NCI-H1694 treated with DMSO at 0.1 percent for 48 hours (cell line): ENCODE results near the gene C1orf87.
A peak's percentile ranks its signal among the peaks of the same experiment; 100 is the strongest.

ENCODE experiments used
- DNase-seq: peaks from one replicate; lab custom pipeline; 2025; lab: John Stamatoyannopoulos, UW

C1orf87 gene

DNA sequence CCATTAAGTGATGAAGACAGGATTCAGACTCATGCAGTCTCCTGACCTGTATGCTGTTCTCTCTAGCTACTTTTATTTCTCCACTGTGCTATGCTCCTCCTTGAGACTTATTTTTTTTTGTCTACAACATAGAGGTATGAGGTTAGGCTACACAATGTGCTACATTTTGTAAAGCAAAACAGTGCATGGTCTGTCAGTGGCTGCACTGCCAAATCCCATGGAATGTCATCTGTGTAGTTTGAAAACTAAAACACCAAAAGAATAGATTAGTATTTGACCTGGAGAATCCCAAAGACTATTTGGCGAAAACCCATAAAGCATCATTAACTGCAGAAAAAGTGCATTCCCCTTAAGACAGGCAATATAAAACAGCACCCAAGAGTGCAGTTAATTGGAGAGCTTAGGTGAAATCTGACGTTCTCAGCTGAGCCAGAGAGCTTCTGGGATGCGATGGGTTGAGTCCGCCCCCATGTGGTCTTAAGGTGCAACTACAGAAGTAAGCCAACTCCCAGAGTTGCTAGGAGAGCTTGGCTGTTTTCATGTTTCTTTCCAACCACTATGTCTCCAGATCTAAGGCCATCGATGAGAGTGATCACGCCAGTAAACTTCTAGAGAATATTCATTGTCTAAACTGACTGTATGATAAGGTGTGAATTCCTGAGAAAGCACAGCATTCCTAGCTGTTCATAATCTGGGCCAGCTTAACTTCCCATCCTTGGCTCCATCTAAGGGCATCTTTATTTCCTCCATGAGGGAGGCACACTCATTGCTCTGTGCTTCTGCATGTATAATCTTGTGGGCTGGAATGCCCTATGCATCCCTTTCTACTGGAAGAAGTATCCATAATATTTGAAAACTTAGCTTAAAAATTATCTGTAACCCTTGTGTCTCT is 126.3 kb downstream of the C1orf87 start:
- peak; percentile 72 for DNase-seq

- no peak for DNase-seq
Measured at GRCh38 chr1:59945790-59946189, 127.8 kb downstream of the C1orf87 start.
